HG02938 (cell line): ENCODE data around the gene NRAP.

Experiments
- ATAC-seq: cut with Tn5 transposase; IDR thresholded peaks from one replicate; pipeline ENCODE4 v1.9.1; 2021; ENCODE audit warnings: mild to moderate bottlenecking, moderate library complexity; ENCODE audit not compliant: unreplicated experiment

NRAP gene

GRCh38 chr10:113643183-113643582, 20.7 kb downstream of the NRAP start:
- ATAC-seq, result no peak

DNA sequence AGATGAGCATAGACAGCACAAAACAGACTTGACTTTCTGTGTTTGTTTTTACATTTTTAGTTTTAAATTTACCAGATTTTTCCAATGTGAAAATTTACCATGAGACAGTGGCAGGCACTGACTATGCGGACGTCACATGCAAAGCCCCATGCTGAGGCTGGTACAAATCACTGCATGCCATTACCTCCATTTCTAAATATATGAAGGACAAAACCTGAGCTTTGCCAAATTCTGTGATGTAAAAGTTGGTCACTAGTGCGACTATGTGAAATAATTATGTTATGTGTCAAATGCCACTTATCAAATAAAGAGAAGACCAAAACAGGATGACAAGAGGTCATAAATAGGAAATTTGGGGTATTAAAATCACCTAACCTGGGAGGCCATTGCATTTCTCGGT, 22.1 kb downstream of the NRAP start:
- ATAC-seq, result no peak

GRCh38 chr10:113639966-113640365, 23.9 kb downstream of the NRAP start:
- no peak for ATAC-seq

GRCh38 chr10:113631684-113632367, 32.0 kb downstream of the NRAP start:
- no peak for ATAC-seq

- ATAC-seq, result no peak
Measured at GRCh38 chr10:113630929-113631533, 32.8 kb downstream of the NRAP start.

DNA sequence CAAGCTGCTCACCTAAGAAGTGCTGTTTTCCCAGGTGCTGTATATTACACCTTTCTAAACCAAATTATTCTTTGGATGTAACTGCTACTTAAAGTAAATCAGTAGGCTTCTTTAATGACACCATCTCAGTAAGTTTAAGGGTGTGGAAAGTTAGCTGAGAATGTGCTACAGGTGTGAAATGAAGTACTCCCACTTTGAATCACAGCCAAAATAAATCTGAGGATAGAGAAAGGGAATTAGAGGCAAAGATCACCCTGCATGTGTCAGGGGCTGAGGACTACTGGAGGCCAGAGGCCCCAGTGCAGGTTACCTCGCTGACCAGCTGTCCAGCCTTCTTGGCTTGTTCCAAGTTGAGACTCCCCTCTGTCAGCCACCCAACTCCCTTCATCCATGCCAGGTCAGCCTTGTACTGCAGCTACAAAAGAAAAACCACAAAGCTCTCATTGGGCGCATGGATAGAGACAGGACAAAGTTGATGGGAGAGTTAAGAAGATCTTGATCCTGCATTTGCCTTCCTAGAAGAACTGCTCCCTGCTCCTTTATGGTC, 35.2 kb downstream of the NRAP start:
- ATAC-seq, result no peak

DNA sequence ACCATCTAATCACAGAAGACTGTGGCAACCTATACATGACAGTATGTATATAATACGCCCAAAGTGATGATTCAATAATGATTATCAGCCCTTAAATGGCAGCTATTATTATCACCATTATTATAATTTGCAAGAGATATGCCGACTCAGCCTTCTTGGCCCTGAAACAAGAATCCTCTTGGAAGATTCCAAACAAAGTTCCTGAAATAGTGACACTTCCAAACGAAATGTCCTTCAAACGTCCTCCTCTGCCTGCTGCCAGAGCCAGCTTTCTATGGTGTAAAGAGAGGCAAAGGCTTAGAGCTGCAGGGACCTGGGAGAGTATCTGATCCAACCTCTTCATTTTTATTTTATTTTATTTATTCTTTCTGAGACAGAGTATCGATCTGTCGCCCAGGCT, 36.0 kb downstream of the NRAP start:
- ATAC-seq, result no peak

DNA sequence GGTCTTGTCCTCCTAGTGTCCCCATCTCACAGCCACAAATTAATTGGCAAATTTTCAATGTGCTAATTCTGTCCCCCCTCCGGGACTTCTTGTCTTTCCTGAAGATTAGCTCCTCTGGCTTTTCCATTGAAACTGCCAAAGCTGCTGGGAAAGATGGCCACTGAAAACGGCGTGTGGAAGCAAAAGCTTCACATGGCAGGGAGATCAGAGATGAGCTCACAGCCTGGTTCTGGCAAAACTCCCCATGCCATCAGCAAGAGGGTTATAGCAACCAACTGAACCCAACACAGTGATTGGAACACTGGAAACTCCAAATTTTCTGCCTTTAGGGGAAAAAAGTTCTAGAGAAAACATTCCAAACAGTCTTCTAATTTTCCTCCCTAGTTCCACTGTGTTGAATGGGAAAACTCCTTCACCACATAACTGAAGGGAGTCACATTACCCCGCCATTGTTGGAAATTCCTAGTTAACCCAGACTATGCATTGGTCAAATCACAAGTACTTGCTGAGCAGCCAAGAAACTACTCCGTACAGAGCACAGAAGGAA, 37.0 kb downstream of the NRAP start:
- no peak for ATAC-seq

DNA sequence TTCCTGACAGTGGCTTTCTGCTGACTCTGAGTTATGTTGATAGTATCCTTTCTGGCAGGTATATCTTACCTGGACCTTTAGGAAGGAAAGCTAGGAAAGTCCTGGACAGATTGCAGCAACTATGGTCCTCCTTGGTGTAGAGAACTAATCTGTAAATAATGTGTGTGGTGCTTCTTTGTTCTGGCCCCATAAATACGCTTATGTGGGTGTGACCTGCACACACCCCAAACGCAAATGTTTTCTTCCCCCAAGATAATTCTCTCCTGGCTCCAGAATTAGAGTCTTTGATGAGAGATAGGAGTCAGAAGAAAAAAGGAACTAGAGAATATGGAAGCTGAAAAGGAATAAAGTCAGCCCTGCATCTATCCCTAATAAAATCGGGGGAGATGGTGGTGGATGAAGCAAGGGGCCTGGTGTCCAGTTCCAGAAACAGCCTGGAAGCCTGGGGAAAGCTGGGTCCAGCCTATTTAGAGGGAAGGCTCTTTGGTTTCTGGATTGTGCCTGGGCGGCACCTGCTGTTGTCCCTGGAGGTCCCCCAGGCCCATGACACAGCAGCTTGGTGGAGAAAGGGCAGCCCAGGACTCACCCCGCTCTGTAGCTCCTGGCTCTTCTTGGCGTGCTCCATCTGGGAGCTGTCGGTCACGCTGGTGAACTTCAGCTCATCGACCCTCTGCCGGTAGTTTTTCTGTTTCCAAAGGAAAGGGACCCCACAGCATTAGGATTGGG, 38.2 kb downstream of the NRAP start:
- ATAC-seq, result no peak

DNA sequence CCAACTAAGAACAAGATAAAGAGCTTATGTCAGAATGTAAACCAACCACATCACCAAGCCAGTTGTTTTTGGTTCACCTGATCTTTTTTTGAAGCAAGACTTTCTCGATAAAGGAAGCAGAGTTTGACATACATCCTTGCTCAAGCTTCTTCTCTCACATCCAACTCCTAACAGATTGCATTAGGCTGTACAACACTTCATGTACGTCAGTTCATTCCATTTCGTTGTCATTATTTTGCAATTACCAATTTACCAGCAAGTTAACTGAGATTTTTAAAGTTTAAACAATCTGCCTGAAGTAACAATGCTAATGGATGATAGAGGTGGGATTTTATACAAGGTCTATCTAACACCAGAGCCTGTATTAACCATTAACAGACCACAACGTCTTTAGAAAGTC, 41.0 kb downstream of the NRAP start:
- ATAC-seq, result no peak

DNA sequence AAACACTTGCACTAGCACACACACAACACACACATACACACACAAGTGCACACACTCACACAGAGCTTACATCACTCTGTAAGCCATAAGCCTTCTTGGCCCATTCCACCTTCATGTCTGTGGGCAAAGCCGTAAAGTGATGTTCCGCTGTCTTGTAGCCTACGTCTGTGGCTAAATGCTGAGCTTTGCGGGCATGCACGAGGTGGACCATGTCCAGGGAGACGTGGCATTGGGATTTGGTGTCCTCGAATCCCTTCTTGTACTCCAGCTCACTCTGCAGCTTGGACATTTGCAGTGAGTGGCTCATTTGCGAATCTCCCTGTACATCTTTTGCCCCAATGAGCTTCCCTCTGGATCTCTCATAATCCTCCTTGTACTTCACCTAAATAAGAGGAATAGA, 42.0 kb downstream of the NRAP start:
- ATAC-seq, result no peak

- ATAC-seq, result no peak
Measured at GRCh38 chr10:113620936-113621335, 42.9 kb downstream of the NRAP start.

- no peak for ATAC-seq
Measured at GRCh38 chr10:113620511-113620910, 43.3 kb downstream of the NRAP start.

DNA sequence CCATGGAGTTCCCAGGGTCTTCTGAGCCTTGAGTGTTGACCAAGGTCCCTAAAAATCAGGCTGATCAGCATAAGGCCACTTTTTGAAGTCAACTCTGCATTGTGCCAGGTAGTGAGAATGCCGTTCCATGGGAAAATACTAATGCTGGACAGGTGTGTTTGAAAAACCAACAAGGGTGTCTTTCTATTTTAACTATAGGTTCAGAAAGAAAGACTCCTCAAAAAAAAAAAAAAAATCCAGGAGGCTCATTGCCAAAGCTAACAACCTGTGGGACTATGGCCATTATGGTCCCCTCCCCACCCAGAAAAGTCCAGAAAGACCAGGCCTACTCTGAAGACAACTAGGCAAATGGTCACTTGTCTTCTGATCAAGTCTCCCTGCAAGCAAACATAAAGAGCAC, 44.4 kb downstream of the NRAP start:
- no peak for ATAC-seq

- no peak for ATAC-seq
Measured at GRCh38 chr10:113618338-113618737, 45.5 kb downstream of the NRAP start.

GRCh38 chr10:113617086-113617485, 46.8 kb downstream of the NRAP start:
- ATAC-seq, result no peak

GRCh38 chr10:113616244-113617074, 47.4 kb downstream of the NRAP start:
- ATAC-seq, result no peak

DNA sequence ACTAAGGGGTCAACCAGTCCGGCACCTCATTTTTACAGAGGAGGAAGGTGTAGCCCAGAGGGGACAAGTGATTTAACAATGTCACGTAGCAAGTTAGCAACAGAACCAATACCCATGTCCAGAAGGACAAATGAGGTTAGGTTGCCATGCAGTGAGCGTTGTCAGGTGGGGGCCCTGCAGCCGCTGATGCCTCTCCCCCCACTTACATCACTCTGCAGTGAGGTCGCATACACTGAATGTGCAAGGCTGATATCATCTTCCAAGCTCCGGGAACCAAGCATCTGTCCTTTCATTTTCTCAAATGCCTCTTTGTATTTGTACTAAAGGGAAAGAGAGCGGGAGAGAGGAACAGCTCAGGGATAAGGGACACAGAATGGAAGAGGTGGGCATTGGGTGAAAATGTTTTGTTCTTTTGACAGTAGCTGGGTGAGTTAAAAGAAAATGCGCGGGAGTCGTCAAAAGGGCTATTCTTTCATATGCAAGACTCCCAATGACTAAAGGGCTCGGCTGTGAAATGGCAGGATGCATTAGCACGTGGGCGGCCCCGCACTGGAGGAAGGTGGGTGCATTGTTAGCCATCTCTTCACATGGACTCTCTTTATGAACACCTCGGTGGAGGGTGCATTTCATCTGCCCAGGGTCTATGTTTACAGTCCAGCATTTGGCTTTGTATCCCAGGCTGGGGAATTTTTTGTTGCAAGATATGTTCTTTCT, 49.7 kb downstream of the NRAP start:
- ATAC-seq, result no peak

- no peak for ATAC-seq
Measured at GRCh38 chr10:113613427-113613826, 50.4 kb downstream of the NRAP start.

- no peak for ATAC-seq
Measured at GRCh38 chr10:113612154-113612553, 51.7 kb downstream of the NRAP start.
